NCI-H748 (cell line): ENCODE results near the gene NOTCH3.

ENCODE experiments used
- DNase-seq: peaks from one replicate; lab custom pipeline; 2025; ENCODE audit not compliant: unreplicated experiment; lab: John Stamatoyannopoulos, UW

The NOTCH3 gene

GRCh38 chr19:15125232-15126067 is 75.3 kb downstream of the NOTCH3 start:
- peak; percentile 97 for DNase-seq

DNA sequence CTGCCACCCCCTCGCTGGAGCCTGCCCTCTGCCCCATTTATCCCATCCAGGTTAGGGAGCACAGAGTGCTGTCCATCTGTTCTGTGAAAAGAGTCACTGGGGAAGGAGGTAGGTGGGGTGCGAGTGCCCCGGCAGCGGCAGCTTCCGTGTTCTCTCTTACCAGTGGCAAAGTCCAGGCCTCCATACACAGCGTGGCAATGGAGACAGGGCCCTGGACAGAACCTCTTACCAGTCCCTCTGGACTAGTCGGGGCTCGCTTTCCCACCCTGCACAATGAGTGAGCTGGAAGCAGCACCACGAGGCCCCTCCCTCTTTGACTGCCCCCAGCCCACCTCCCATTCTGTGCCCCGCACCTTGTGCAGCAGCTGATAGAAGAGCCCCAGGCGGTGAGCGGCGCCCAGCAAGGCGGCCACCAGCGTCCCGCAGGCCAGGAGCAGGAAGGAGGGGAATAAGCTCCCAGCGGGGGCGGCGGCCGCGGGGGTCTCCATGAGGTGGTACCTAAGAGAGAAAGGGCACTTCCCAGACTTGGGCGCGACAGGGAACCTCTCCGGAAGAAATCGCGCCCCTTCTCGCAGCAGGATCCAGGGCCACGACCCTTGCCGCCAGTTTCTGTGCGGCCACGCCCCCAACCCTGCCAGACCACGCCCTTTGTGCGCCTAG is 76.1 kb downstream of the NOTCH3 start:
- DNase-seq, result peak; percentile 36

DNA sequence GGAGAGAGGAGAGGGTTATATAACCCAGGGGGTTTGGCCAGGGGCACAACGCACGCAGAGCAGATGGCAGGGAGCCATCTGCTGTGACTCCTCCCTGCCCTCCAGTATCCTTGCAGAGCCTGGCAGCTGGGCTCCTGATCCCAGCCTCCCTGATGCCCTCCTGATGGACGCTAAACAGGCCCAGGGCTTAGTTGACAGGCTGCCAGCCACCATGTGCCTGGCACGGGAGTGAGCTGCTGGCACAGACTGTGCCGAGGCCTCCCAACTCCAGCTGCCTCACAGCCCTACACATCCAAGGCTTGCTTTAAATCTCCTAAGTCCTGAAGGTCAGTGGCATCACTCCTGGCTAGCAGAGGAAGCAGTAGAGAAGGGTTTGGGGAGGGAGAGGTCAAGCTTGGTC is 76.9 kb downstream of the NOTCH3 start:
- DNase-seq, result no peak

GRCh38 chr19:15123031-15123890 is 77.5 kb downstream of the NOTCH3 start:
- no peak for DNase-seq

- no peak for DNase-seq
Observed at GRCh38 chr19:15122331-15123030, 78.3 kb downstream of the NOTCH3 start.

DNA sequence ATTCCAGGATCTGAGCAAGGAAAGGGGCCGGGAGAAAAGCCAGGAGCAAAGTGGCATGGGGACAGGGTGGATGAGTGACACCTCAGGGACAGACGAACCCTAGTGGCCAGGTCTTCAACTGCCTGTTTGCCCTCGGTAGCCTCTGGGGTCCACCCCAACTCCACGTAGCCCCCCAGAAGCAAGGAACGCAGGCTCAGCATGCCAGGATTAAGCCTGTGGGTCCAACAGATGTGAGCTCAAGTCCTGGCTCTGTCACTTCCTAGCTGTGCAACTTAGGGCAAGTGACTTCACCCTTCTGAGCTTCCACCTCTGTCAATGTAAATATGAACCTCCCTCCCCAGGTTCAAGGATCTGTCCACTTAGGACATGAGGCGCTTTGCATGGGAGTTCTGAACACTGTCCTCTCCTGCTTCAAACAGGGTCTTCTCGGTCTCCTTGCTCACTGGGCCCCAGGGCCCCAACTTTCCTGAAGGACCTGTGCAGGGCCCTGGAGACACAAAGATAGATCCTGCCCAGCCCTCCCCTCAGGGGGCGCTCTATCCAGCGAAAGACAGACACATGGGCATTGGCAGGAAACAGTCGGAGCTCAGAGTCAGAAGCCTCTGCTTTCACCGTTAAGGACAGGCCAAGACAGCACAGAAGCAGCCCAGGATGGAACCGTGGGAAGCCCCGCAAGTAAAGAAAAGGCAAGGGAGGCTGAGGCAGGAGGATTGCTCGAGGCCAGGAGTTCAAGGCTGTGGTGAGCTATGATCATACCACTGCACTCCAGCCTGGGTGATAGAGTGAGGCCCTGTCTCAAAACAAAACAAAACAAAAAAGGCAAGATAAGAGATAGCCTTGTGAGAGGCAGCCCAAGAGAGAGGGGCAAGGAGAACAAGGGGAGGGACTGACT is 80.4 kb downstream of the NOTCH3 start:
- no peak for DNase-seq

GRCh38 chr19:15118789-15119494 is 81.9 kb downstream of the NOTCH3 start:
- no peak for DNase-seq

GRCh38 chr19:15118248-15118647 is 82.5 kb downstream of the NOTCH3 start:
- no peak for DNase-seq

DNA sequence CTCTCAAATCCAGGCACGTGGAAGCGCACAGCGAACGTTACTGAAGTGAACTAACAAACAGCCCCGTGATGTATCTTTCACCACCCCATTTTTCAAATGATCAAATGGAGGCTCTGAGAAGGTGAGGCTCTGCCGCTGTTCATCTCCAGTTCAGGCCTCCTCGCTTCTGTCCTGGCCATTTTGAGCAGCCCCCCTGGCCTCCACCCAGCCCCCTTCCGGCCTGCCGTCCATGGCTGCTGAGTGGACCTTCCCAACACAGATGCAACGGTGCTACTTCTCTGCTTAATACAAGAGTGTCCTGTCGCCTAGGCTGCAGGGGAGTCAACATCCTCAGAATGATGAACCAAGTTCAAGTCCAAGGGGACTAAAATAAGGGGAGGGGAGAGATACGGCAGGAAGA is 83.9 kb downstream of the NOTCH3 start:
- no peak for DNase-seq

GRCh38 chr19:15115762-15116615 is 84.8 kb downstream of the NOTCH3 start:
- DNase-seq, result no peak

- DNase-seq, result no peak
Observed at GRCh38 chr19:15115080-15115479, 85.7 kb downstream of the NOTCH3 start.

- DNase-seq, result no peak
Observed at GRCh38 chr19:15114153-15114540, 86.6 kb downstream of the NOTCH3 start.

DNA sequence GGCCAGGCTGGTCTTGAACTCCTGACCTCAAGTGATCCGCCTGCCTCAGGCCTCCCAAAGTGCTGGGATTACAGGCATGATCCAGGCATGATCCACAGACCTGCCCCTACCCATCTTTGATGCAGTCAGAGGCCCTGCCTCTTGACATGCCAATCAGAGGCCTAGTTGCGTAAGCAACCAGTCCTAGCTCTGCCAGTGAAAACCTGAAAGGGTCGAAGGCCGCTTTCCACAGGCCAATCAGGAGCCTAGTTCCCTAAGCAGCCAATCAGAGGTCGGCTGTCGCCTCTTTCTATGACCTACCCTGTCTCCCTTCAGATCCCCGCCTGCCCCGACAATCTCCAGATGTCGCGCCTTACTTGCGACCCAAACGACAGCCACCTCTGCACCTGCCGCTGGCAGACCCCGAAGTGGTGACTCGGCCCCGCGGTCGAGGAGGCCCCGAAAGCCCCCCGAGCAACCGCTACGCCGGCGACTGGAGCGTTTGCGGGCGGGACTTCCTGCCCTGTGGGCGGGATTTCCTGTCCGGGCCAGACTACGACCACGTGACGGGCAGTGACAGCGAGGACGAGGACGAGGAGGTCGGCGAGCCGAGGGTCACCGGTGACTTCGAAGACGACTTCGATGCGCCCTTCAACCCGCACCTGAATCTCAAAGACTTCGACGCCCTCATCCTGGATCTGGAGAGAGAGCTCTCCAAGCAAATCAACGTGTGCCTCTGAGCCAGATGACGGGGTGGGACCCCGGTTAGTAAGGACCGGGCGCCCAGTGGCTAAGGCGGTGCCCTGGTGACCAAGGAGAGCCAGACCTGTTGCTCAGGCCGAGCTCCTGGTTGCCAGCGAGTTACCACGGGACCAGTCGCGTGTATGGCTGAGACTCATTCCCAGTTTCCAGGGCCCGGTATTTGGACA is 87.3 kb downstream of the NOTCH3 start:
- DNase-seq, result no peak

DNA sequence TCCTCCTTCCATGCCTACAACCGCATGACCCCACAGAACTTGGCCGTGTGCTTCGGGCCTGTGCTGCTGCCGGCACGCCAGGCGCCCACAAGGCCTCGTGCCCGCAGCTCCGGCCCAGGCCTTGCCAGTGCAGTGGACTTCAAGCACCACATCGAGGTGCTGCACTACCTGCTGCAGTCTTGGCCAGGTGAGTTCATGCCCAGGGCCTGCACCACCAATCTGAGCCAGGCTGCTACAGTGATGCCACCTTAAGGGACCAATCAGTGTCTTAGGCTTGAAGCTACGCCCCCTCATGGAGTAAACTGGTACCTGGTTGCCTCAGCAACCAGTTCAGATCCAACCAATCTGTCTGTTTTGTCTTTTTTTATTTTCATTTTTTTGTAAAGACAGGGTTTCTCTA is 88.4 kb downstream of the NOTCH3 start:
- no peak for DNase-seq

GRCh38 chr19:15111758-15112157 is 89.0 kb downstream of the NOTCH3 start:
- DNase-seq, result no peak

DNA sequence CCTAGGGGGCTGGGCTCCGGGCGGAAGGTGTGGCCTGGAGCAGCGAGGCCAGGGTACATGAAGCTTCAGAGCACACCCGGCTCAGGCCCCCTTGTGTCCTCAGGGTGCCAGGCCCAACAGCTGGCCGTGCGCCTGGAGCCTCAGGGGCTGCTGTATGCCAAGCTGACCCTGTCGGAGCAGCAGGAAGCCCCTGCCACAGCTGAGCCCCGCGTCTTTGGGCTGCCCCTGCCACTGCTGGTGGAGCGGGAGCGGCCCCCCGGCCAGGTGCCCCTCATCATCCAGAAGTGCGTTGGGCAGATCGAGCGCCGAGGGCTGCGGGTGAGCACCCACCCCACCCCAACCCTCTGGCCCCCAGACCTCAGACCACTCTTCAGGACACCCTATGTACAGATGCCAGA is 90.4 kb downstream of the NOTCH3 start:
- DNase-seq, result no peak

- DNase-seq, result no peak
Observed at GRCh38 chr19:15109768-15110417, 90.9 kb downstream of the NOTCH3 start.
